ENCODE measurements around the gene DRG1.
"Not testable (repeated sequence)": the region's sequence is repeated elsewhere in the genome, so short reads cannot be mapped to it uniquely, and the experiment has no call there.

DRG1 gene, protein sequence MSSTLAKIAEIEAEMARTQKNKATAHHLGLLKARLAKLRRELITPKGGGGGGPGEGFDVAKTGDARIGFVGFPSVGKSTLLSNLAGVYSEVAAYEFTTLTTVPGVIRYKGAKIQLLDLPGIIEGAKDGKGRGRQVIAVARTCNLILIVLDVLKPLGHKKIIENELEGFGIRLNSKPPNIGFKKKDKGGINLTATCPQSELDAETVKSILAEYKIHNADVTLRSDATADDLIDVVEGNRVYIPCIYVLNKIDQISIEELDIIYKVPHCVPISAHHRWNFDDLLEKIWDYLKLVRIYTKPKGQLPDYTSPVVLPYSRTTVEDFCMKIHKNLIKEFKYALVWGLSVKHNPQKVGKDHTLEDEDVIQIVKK

DNA sequence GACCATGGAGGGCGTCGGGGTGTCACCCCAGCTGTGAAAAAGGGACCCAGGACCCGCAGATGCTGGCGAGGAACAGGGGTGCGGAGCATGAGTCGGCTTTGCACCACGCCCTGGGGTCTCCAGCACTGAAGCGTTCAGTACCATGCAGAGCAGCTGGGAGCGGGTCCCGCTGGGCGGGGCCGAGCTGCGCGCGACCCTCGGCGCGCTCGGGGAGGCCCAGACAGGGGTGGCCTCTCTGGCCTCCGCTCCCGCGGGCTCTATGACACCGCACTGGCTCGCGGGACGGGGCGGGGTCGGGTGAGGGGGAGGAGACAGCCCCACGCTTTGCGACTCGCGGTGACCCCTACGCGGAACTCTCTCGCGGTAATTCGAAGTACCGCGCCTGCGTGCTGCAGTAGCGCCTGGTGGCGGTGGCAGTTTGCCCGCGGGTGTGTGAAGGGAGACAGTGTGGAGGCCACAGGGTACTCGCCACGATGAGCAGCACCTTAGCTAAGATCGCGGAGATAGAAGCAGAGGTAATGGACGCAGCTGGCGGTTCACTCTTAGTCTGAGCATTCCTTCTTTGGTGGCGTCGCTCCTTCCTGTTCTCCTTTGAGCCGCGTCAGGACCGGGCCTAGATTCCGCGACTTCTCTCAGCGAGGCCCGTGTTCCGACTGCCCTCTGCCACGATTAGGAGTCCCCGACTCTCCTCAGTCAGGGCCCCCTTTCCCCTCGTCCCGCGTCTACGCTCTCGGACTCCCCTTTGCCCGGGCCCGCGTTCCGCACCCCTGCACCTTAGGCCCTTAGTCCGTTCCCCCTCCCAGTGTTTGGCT is at the start of gene DRG1:
Gene DRG1, plus strand, starts transcription at position 394 of the 812 bp plus-strand sequence. Its CDS starts 80 bp downstream, at position 474.
- peak; percentile 99 for DNase-seq (ENCODE audit: low spot score)

DNA sequence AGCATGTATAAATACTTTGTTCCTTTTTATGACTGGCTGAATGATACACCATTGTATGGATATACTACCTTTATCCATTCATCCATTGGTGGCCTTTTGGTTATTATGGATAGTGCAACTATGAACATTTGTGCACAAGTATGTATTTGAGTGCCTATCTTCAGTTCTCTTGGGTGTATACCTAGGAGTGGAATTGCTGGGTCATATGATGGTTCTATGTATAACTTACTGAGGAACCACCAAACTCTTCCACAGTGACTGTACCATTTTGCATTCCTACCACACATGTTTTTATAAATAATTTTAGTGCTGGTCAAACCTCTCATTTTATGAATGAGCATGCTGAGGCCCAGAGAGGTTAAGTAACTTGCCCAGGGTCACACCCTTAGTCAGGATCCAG is 49.4 kb upstream of the DRG1 start:
- no peak for DNase-seq (ENCODE audit: low spot score)

DNA sequence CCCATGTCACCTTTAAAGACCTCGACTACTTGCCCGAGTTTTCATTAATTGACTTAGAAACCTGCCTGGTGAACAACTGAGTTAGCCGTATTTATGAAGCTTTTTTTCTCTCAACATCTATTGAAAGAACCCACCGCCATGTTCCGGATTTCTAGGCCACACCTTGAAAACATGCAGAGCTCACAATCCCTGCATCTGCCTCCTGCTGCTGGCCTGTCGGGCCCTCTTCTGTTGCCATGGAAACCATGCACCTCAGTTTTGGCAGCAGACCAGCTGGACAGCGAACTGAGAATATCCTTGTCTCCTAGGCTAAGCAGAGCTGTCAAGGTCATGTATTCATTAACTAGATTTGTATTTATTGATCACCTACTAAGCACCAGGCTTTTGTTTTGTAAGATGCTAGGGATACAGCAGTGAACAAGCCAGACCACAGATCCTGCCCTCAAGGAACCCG is 49.0 kb upstream of the DRG1 start:
- DNase-seq (ENCODE audit: low spot score) = no peak

DNA sequence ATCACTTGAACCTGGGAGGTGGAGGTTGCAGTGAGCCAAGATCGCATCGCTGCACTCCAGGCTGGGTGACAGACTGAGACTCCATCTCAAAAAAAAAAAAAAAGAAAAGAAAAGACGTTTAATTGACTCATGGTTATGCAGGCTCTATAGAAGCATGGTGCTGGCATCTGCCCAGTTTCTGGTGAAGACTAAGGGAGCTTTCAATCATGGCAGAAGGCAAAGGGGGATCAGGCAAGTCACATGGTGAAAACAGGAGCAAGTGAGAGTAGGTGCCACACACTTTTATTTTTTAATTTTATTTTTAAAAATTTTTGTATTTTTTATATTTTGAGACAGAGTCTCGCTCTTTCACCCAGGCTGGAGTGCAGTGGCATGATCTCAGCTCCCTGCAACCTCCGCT is 44.9 kb upstream of the DRG1 start:
- no peak for DNase-seq (ENCODE audit: low spot score)

DNA sequence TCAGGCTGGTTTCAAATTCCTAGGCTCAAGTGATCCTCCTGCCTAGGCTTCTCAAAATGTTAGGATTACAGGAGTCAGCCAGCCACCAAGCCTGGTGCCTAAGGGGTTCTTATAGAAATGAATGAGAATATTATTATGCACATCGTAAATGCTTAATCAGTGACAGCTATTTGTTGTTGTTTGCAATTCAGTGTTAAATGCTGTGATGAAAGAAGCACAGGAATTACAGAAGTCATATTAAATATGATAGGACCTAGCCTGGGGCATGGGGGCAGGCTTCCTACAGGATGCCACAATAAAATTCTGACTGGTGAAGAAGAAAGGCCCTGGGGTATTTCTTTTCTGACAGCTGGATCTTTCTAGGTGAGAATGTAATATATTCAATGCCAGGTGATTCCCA is 39.4 kb upstream of the DRG1 start:
- no peak for DNase-seq (ENCODE audit: low spot score)

DNA sequence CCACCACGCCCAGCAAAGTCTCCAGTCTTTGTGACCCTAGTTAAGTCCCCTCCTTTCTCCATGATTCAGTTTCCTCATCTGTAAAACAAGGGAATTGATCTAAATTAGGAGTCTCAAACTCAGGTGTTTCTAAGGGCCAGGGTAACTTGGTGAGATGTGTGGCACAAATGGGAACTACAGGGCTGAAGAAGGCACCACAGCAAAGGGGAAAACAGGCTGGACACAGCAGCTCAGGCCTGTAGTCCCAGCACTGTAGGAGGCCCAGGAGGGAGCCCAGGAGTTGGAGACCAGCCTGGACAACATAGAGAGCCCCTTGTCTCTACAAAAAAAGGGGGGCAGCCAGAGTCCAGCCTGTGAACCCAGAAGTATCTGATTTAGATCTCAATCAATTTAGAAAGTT is 37.7 kb upstream of the DRG1 start:
- DNase-seq (ENCODE audit: low spot score) = no peak

DNA sequence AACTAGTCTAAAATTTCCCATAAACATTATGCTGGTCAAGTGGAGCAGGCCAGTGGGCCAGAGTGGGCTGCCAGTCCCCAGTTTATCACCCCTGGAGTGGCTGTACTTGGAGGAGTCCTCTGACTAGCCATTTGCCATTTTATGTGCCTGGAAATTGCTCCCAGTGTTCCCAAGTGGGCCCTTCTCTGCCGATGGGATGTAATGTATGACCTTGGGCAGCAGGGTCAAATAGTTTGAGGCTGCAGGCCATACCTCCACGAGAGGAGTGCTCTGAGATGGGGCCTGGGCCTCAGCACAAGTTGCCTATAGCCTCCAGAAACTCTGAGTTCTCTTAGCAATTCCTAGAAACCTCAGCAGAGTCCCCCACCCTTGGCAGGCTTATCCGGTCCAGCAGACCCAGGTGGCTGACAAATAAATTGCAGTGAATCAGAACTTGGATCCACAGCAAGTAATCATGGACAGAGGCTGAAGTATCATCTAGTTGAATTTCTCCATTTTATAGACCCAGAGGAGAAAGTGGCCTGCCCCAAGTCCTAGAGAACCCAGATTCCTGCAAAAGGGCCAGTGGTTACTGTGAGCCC is 35.4 kb upstream of the DRG1 start:
- no peak for DNase-seq (ENCODE audit: low spot score)

DNA sequence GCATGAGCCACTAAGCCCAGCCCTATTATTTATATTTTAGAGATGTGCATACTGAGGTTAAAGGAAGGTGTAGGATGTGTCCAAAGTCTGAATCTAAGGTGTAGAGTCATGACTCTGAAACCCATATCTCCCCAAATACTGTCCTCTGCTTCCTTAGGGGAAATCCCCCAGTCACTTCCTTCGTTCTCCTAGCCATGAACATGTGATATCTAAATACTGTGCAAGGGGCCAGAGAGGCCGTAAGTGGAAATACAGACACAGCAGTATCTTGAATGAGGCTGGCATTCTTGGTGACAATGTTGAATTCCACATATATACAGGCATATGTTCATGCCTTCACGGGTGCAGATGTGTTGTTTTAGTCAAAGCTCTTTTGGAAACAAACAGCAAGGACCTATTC is 32.0 kb upstream of the DRG1 start:
- no peak for DNase-seq (ENCODE audit: low spot score)

DNA sequence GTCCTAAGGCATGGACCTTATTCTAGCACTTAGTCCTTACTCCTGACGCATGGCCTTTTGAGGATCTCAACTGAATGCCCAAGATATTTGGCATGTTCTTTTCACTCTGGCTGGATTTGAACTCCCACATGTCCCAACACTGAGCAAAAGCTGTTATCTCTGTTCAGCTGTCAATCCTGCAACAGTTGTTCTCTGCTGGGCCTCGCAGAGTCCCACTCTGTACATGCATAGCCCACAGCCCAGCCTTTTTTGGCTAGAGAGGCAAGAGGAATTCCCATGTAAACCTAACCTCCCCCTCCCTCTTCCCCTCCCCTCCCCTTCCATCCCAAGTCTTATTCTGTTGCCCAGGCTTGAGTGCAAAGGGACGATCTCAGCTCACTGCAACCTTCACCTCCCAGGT is 21.8 kb upstream of the DRG1 start:
- DNase-seq (ENCODE audit: low spot score) = no peak

DNA sequence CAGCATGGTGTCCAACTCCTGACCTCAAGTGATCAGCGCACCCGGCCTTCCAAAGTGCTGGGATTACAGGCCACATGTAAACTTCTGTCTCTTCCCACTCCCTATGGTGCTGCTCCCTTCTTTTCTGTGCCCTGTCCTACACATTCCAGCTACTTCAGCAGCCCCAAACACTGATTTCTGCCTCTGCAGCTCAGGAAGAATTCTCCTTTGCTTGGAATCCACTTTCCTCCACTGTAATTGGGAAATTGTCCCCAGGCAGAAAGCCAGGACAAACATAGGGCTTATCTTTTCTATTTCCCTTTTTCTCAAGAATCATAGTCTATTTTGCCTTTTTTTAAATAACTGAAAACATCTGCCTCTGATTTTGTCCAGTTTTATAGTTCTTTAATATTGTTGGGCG is 21.3 kb upstream of the DRG1 start:
- DNase-seq (ENCODE audit: low spot score) = peak; percentile 32

DNA sequence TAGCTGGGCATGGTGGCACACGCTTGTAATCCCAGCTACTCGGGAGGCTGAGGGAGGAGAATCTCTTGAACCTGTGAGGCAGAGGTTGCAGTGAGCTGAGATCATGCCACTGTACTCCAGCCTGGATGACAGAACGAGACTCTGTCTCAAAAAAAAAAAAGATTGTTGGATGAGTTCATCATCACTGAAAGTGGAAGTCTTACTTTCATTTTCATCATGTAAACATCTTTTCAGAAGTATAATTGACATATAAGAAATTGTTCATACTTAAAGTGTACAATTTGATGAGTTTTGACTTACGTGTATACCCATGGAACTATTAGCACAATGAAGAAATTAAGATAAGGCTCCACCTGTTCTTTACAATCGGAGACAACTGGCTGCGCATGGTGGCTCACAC is 20.8 kb upstream of the DRG1 start:
- DNase-seq (ENCODE audit: low spot score) = not testable (repeated sequence)

DNA sequence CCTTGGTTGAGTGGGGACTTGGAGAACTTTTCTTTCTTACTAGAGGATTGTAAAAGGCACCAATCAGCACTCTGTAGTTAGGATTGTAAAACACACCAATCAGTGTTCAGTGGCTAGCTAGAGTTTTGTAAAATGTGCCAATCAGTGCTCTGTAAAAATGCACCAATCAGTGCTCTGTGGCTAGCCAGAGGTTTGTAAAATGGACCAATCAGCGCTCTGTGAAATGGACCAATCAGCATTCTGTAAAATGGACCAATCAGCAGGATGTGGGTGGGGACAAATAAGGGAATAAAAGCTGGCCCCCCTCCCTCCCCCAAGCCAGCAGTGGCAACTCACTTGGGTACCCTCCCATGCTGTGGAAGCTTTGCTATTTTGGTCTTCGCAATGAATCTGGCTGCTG is 5.5 kb upstream of the DRG1 start:
- DNase-seq (ENCODE audit: low spot score) = no peak

DNA sequence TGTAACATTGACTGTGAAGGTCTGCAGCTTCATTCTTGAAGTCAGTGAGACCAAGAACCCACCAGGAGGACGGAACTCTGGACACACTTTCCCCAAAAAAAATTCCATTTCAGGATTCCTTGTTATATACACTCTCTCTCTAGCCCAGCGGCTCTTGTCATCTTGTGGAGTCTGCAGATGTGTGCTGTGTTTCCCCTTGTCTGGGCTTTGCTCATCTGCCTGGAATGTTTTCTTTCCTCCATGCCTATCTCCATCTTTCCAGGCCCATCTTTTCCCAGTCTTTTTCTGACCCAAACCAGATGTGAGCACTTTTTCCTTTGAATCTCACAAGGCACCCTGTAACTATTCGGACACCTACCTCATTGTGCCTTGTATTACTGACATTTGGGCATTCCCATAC is 5.1 kb upstream of the DRG1 start:
- peak; percentile 61 for DNase-seq (ENCODE audit: low spot score)

DNA sequence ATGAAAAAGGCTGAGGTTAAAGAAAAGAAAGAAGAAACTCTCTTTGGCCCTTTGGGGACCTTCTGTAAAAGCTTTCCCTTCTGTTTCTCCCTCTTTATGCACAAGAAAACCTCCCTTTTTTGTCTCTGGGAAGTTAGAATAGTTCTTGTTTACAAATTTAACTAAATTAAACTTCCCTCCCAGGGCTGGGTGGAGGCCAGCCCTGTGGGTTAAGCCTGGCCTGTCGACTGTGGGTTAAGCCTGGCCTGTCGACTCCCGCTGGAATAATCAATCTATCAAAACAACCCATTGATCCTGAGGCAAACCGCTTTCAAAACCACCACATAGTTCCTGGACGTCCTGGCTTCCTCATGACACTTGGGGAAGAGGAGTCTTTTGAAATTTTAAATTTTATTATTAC is 1.2 kb upstream of the DRG1 start:
- no peak for DNase-seq (ENCODE audit: low spot score)

DNA sequence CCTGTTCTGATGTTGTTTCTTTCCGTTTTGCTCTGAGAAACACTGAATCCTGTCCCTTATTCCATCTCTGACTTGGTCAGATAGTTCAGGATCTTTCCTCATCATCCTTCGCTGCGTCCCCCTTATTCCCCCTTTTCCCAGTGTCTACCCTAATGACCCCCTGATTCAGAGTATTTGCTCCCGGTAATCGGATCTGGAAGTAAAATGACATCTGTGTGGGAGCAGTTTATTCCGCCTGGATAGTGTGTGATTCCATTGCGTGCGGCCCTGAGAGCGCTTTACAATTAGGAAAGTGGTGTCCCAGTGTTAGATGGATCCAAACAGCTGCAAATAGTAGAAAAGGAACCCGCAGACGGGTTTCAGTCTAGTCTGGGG is 606 bp downstream of the DRG1 start:
- DNase-seq (ENCODE audit: low spot score) = peak; percentile 32

DNA sequence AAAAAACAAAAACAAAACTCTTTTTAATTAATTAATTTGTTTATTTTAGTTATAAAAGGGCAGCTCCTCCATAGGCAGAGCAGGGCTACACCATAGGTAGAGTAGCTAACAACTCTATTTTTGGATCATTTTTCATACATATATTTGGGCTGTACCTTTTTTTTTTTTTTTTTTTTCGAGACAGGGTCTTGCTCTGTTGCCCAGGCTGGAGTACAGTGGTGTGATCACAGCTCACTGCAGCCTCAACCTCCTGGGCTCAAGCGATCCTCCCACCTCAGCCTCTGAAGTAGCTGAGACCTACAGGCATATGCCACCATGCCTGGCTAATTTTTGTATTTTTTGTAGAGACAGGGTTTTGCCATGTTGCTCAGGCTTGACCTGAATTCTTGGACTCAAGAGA is 2.9 kb downstream of the DRG1 start:
- not testable (repeated sequence) for DNase-seq (ENCODE audit: low spot score)

DNA sequence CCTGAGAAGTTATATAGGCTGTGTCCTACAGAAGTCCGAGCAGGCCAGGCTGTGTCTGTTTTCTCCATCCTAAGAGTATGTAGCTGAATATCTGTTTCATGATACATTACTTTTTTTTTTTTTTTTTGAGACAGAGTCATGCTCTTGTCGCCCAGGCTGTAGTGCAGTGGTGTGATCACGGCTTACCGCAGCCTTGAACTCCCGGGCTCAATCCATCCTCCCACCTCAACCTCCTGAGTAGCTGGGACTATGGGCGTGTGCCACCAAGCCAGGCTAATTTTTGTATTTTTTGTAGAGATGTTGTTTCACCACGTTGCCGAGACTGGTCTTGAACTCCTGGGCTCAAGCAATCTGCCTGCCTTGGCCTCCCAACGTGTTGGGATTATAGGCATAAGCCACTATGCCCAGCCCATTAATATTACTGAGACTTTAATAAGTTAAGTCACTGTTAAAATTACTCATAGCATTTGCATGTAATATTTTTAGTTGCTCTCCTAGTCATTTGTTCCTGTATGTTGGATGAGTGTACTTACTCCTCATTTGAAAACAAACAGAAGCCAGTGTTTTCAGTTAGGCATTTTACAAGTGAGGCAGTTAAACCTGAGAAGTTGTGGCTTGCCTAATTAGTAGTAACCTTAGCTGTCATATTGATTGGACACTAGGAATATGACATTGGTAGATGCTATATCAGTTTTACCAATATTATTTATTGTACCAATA is 26.1 kb downstream of the DRG1 start:
- no peak for DNase-seq (ENCODE audit: low spot score)

DNA sequence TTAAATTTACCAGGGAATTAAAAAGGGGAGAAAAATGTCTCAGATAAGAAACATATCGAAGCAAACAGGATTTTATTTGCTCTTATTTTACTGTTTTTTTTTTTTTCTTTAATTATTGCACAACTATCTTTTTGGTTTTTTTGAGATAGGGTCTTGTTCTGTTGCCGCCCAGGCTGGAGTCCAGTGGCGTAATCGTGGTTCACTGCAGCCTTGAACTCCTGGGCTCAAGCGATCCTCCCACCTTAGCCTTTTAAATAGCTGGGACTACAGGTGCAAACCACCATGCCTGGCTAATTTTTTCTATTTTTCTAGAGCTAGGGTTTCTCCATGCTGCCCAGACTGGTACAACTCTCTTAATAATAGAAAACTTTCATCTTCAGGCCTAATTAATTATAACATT is 32.5 kb downstream of the DRG1 start:
- DNase-seq (ENCODE audit: low spot score) = no peak

DNA sequence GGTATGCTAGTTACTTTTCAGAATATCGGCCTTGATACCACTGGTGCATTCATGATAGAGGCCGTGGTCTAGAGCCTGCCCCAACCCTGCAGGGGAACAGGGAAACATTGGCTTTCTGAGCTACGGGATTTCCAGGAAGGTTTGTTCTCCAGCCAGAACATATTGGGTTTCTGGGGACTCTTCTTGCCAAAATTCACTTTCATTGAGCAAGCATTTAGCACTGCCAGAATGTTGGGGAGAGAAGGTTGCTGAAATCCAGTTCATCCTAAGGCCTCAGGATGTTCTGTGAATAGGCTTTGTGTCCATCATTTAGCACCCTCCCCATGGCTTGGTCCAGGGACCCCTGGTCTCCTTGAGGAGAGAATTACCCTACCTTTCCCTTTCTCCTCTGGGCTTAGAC is 36.7 kb downstream of the DRG1 start:
- peak; percentile 13 for DNase-seq (ENCODE audit: low spot score)

DNA sequence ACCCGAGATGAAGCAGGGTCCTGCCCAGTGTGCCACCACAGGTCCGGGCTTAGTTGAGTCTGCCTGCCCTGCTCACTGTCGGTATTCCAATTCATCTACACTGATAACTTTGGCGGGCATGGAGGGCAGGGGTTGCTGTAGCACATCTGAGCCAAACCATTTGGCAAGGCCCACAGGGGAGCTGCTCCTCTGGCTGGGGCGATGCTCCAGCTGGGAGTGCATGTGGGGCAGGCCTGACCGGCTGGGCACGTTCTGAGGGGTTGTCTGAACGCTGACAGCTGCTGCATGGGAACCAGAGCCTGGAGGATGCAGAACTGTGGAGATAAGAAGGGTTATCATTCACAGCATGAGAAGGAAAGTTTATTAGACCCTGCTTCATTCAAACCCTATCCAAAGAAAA is 40.4 kb downstream of the DRG1 start:
- DNase-seq (ENCODE audit: low spot score) = no peak

DNA sequence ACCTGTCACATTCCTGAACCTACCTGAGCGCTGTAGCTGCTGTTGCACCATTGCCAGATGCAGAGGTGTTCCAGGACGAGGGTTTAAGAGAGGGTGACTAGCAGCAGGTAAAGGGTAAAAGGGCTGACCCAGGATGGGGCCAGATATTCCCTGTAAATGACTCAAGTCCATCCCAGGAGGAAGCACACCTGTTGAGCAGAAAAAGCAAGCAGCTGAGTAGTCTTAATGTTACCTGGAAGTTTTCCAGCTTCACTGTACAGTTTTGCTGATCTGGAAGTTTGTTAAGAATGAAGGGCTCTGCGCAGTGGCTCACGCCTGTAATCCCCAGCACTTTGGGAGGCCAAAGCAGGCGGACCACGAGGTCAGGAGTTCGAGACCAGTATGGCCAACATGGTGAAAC is 41.3 kb downstream of the DRG1 start:
- no peak for DNase-seq (ENCODE audit: low spot score)

DNA sequence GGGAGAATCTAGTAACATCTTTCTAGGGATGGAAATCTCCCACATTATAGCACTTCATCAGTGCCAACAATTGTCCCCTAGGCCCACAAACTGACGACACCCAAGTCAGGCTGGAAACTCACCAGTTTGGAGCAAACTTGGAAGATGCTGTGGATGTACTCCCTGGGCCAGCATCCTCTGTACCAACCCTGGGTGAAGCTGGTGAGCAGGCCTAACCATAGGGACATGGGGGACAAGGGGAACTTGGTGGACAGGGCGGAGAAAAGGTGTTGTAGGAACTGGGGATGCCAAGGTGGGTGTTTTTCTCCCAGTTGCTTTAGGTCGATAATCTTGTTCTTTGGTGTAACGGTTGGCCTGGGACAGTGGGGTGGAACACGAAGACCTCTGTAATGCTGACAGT is 42.2 kb downstream of the DRG1 start:
- DNase-seq (ENCODE audit: low spot score) = no peak
